Measurements from ENCODE around the gene RXRA.

RXRA gene

DNA sequence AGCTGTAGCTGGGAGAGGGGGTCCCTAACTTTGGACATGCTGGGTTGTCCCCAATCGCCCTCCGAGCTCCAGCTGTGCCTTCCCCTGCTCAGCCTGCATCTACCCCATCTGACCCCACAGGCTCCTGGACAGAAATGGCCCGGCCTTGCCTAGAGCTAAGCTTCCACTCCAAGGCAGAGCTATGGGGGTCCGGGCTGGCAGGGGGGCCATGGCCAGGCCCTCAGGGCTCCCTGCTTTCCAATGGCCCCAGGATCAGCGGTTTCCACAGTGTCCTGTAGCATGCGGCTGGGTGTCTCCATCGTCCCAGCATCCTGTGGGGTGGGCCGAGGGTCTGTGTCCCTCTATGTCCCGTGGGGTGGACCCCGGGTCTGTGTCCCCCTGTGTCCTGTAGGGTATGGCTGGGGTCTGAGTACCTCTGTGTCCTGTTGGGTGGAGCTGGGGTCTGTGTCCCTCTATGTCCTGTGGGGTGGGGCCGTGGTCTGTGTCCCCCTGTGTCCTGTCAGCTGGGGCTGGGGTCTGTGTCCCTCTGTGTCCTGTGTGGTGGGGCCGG, 130.6 kb downstream of the RXRA start:
- DNase-seq, result no peak

DNA sequence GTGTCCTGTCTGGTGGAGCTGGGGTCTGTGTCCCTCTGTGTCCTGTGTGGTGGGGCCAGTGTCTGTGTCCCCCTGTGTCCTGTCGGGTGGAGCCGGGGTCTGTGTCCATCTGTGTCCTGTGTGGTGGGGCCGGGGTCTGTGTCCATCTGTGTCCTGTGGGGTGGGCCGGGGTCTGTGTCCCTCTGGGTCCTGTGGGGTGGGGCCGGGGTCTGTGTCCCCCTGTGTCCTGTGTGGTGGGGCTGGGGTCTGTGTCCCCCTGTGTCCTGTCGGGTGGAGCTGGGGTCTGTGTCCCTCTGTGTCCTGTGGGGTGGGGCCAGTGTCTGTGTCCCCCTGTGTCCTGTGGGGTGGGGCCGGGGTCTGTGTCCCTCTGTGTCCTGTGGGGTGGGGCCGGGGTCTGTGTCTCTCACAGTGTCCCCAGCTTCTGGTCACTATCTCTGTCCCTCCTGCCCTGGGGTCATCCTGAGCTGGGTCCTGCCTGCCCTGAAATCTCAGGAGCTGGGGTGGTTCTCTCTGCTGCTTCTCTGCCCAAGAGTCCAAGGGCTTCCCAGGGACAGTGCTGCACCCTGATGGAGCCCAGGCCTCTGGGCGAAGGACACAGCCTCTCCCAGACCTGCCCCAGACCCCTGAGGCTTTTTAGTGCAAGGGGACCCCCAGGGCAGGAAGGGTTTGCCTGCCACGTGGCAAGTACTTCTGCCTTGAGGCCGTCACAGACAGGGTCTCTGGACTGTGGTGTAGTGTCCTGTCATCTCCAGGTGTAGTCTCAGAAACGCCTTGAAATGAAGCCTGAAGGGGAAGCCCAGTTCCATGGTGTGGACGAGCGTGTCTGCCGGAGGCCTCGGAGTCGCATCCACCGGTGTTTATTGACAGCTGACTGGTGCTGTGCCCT, 131.3 kb downstream of the RXRA start:
- DNase-seq, result no peak

DNA sequence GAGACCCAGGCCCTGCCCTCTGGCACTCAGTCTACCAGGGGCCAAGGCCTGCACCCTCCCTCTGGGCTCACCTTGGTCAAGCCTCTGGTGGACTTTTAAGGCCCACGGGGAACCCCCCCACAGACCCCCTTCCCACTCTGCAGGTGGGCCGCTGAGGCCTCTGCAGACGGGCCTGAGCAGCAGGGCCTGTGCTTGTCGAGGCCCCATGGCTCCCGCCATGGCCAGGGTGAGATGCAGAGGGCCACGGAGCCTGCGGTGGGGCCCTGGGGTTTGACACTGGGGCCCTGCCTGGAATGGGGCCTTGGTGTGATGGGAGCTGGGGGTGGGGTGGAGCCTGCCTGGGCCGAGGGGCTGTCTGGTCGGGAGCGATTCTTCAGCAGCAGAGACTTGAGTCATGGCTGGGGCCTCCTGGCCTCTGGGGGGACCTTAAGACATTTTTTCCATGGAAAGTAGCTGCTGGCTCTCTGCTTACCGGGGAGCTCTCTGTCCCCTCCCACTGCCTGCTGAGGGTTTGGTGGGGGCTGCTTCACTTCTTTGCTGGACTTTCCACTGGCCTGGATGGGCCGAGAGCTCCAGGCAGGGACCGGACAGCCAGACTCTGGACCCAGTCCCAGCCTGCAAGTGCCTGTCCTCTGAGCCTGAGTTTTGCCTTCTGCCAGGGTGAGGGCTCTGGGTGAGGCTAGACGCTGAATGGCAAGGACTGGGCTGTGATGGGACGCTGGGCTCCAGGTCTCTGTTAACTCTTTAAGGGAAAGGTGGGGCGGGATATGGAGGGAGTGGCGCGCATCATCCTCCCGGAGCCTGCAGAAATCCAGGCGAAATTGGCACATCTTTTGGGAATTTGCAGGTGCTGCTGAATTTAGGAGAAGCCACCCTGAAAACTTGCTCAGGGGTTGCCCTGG, 132.2 kb downstream of the RXRA start:
- DNase-seq, result no peak

DNA sequence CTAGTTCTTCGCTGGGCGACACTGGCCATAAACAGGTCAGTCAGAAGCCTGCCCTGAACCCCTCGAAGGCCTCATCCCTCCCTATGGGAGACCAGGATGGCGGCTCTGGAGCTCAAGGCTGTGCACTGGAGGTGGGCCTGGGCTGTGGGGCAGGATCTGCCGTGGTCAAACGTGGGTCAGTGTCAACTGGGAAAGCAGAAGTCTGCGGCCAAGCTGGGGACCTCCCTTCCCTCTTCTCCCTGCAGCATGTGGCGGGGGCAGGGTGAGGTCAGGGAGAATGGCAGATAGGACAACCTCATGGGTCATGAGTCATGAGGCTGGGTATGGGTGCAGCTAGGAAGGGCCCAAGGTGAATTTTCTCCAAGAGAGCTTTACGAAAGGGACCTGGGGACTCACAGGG, 132.9 kb downstream of the RXRA start:
- DNase-seq, result no peak

DNA sequence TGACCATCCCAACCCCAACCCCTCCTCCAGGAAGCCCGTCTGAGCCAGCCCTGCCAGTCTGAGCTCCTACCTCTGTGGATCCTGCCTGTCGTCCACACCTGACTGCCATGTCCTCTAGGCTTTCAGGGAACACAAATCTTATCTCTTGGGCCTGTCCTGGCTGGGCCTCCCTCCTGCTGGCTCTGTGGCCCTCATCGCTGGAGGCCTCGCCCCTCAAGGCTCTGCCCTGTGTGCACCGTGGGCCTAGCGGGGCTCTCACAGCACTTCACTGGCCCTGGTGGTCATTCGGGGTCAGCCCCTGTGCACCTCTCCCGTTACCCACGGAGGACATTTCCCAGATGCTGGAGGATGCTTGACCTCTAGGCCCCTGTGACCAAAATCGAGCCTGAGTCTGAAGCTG, 133.3 kb downstream of the RXRA start:
- no peak for DNase-seq

DNA sequence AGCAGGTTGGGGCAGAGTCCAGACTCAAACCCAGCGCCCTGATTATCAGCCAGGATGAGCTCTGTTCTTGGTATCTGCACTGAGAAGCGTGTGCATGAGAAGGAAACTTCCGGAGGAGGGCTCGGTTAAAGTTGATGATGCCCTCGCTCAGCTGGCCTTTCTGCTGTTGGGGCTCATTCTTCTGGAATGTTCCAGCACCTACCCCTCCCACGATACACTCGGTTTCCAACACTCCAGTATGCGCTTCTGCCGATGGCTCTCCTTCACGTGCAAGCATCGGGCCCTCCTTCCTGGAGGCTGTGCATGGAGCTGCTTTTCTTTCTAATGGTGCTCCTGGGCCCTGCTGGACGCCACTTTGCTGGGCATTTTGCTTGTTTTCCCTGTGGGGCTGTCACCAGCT, 134.0 kb downstream of the RXRA start:
- no peak for DNase-seq

DNA sequence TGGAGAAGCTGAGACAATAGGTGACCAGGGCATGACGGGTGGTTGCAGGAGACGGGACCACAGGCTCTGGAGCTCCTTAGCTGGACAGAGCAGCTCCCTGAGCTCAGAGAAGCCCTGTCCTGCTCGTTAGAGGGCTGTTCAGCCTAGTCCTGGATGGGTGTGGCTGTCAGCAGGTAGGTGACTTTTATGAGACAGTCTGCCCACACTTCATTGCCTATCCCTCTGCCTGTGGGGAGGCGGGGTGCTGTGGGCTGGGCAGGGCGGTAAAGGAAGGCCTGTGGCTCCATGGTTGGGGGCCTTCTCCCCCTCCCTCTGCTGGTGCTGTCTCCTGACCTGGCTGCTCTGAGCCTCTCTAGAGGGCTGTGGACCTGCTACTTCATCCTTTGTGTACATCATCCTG, 134.6 kb downstream of the RXRA start:
- no peak for DNase-seq

DNA sequence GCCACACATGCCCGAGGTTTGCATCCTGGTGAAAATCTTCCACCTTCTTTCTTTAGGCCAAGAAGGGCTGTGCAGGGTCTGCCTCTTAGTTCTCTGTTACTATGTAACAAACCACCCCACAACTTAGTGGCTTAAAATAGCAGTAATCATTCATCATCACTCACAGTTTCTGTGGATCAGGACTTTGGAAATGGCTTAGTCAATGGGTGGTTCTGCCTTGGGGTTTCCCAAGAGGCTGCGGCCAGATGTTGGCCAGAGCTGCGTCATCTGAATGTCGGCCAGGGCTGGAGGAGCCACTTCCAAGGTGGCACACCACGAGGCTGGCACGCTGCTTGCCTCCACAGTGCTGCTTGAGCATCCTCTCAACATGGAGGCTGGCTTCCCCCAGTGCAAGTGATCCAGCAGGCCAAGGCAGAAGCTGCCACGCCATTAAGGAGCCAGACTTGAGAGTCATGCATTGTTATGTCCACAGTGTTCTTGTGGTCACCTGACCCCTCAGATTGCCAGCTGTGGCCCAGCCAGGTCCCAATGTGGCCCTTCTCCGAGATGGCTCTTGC, 135.2 kb downstream of the RXRA start:
- no peak for DNase-seq

DNA sequence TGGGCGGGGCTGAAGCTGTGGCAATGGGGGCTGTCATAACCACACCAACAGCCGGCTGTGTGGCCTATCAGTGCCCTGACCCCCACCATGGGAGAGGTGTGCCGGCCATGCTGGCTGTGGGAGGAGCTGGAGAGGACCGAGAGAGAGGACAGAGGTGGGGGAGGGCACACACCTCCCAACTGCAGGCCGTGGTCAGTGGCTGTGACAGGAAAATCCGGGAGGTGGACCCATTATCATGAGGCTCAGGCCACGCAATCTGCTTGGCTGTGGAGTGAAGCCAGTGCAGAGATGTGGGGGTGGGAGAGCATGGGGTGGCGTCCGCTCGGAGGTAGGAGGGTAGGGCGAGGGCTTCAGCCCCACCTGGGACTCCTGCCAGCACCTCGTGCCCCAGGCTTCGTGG, 136.1 kb downstream of the RXRA start:
- no peak for DNase-seq

DNA sequence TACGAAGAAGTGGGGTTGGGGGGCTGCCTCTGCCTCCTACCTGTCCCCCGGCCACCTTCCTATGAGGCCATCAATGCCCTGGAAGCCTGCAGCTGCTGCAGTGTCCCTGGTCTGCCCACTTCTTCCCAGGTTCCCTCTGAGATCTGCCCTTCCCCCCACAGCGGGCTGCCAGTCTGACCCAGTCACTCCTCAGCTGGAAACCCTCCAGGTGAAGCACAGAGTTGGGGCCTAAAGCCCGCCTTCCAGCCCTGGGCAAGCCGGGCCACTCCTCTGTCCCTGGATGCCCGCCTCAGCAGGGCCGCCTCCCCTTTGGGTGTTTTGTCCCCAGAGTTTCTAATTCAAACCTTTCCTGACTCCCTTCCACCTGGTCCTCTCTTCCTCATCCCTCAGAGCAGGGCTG, 137.0 kb downstream of the RXRA start:
- no peak for DNase-seq

DNA sequence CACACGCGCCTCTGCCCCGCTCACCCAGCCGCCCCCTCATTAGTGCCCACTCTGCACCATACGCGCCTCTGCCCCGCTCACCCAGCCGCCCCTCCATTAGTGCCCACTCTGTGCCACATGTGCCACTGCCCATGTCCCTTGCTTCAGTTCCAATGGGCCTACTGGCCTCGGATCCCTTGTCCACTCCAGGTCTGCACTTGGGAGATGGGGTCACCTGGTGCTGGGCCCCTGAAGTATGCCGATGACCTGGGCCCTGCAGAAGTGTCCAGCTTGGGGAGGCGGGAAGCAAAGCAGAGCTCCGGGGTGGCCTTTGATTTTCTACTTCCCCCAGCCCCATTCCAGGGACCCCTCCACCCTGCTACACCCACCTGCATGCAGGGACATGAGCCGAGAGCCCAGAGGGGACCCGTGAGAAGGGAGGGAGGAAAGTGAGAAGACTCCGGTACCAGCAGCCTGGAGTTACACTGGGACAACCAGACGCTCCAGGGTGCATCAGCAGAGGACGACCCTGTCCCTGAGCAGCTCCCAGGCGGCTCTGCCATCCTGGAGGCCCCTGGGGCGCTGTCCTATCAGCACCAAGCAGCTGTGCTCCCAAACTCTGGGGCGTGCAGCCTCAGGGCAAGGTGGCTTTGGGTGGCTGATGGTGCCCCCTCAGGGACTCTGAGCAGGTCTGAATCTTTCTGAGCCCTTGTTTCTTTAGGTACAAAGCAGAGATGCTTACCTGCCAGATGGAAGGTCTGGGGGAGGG, 140.8 kb downstream of the RXRA start:
- DNase-seq, result no peak

DNA sequence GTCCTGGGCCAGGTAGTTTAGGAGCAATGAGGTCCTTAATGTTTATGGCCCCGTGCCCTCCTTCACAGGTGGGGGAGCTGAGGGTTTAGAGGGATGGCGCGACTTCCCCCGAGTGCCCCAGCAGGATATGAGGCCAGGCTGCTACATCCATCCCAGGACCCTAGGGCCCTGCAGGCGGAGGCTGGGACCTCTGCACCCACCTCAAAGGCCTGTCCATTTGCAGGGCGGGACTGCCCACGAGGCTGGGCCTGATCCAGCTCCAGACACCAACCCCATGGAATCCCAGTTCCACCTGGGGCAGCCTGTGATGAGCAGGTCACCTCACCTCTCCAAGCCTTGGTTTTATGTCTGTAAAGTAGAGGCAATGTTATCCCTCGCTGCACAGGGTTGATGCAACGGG, 142.1 kb downstream of the RXRA start:
- DNase-seq, result no peak

DNA sequence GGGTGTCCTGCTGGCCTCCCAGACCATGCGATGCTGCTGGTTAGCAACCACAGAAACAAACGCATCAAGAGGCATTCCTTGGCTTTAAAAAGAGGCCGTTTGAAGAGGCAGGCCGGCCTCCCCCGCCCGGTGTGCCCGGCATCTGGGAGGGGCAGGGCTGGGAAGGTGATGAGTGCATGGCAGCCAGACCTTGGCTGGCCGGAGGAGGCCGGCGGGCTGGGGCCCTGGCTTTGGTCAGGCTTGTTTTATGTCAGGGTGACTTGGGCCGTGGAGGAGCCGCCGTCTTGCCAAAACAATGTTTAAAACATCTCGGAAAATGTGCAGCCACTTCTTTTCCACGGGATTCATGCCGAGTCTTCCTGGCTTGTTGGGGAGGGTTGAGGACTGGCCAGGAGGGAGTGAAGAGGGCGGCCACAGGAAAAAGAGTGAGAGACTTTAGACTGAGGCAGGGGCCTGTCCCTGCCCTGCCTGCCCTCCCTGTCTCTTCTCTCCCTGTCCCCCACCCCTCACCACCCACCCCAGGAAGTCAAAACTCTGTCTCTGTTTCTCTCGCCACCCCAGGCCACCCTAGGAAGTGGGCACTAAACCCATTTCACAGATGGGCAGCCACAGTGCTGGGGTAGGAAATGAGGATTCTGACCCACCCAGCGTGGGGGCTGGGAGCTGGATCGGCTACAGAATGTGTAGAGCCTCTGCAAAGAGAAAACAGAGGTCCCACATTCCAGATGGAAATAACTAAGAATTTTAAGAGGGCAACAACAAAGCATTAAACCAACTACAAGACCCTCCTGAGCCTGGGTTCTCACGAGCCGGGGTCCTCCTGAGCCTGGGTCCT, 143.0 kb downstream of the RXRA start:
- DNase-seq, result no peak

DNA sequence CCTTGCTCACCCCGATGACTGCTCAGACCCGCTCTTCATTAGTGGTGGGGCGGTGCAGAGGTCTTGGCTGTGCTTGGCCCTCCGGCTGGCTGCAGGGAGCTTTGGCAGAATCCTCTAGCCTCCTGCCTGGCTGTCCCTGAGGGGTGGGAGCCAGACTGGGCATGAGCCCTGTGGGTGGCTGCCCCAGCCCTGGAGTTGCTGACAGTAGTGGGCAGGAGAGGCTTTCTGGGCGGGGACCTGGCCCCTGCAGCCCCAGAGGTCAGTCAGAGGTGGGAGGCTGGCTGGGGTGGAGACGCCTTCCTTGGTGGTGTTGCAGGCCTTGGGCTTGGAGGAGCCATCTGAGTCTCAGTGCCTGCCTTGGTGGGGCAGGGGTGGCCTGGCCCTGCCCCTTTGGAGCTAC, 146.0 kb downstream of the RXRA start:
- DNase-seq, result no peak

DNA sequence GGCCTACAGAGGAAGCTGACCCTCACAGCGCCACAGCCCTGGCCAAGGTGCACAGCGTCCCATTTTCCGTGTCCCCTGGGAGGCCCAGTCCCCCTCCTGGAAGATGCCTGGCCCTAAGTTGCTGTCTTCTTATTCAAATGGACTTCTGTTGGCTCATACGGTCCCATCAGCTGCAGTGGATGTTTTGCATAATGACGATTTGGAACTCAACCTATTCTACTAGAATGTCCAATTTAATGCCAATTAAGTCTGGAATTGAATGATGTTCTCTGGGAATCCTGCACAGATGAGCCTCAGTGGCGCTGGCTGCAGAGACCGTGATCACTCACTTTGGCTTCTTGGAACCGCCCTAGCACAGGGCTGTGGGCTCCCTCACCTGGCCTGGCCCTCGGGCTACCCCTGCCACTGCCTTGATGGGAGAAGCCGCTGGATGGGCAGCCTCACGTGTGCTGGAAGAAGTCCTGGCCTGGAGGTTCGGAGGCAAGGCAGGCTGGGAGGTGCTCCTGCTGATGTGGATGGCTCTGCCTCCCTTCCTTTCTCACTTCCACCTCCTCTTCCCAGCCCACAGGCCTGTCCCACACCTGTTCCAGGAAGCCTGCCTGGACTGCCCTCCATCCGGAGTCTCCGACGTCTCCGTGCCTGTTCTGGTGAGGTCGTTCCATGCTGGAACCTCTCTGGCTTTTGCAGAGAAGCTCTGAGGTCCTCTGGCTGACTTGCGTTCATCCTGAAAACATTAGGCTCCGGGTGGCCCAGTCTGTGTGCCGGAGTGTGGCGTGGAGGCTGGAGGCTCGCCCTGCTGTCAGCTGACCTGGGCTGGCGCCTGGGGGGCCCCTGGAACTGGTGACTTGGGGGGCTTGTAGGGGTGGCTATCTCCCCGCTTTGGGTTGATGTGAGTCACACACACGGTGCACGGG, 147.1 kb downstream of the RXRA start:
- no peak for DNase-seq

DNA sequence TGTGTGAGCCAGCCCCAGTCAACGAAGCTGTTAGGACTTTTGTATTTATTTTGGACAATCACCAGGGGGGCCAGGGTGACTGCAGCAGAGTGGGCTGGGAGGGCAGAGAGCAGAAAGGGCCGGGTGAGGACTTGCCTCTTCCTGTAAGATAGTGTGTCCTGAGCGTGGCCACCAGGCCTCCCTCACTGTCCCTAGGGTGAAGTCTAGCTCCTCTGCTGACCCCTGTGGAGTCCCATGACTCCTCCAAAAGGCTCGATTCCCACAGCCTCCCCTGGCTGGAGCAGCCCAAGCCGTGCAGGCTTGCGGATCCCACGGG, 147.8 kb downstream of the RXRA start:
- no peak for DNase-seq

DNA sequence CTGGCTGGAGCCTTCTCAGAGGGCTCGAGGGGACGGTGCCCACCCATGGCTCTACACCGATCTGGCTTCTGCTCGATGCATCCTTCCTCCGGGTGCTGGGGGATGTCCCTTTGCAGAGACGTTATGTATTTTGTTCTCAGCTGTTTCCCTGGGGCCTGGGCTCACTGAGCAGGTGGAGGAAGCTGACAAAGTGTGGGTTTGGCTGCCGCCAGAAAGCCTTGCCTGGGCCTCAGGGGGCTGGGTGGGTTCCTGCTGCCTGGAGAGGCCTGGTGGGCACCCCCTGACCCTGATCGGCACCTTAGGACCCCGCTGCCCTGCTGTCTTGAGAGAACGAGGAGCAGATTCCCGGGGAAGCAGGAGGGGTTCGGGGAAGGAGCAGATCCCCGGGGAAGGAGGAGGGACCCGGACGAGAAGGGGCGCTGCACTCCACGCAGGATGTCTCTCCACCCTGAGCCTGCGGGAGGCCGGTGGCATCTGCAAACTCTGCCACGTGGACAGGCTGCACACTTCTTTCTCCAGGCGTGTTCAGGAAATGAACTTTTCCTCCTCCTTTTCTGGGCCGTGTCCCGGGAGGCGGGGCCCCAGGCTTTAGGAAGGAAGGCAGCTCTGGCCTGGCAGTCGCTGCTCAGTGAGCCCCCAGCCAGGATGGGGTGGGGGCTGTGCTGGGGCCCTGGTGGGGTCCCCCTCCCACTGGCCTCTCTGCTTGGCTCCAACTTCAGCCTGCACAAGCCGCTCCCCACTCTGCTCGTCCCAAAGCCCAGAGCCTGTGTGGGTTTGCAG, 148.9 kb downstream of the RXRA start:
- DNase-seq, result no peak

DNA sequence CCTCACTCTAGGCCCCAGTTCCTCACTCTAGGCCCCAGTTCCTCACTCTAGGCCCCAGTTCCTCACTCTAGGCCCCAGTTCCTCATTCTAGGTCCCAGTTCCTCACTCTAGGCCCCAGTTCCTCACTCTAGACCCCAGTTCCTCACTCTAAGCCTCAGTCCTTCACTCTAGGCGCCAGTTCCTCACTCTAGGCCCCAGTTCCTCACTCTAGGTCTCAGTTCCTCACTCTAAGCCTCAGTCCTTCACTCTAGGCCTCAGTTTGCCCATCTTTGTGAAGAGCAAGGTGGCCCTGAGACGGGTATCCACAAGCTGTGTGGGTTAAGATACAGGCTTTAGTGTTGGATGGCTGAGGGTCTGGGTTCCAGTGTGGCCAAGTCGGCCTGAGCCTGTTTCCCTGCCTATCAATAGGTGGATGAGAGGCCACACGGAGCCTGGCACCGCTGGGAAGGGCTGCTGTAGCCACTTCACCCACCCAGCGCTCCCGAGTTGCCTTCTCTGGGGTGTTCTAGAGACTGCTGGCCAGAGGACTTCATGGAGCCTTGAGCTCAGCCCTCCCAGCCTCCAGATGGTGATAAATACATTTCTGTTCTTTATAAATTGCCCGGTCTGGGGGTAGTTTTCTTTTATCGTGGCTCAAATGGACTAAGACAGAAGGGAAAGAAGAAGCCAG, 150.2 kb downstream of the RXRA start:
- no peak for DNase-seq

DNA sequence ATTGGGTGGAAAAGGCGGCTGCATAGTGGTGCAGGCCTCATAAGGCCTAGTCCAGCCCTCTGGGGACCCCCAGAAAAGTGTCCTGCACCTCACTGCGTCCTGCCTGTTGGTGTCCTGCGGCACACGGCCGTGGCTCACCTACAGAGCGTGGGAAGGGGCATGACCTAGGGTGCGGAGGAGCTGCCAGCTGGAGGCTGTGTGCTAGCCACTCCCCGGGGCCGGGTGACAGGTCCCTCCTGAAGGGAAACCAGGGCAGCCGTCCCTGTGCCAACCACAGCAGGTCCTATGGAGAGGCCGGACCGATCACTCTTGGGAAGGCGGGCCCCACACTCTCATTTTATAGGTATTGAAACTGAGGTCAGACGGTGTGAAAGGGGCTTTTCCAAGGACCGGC, 150.7 kb downstream of the RXRA start:
- no peak for DNase-seq
